ENCODE results near the gene SLC13A5. TPM values are rescaled to one million over a fixed set of nuclear protein-coding genes. Genes with fewer than 3 reads are reported as not detected.
A peak's percentile ranks its signal among the peaks of the same experiment; 100 is the strongest.

The SLC13A5 gene
- total RNA-seq, 1 donor from 2014 or later, result 0.48 TPM

DNA sequence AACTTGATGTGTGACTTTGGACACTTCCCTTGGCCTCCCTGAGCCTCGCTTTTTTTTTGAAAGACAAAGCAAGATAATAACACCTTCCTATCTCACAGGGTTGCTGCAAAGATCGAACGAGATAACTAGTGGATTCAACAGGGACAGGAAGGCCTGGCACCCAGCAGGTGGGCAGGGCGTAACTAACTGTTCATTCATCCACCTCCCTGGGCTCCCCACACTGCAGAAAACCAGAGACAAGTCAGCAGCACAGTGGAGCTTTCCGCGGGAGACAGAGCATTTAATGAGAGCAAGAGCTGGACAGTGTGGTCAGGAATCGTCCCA, 28.7 kb downstream of the SLC13A5 start:
- DNase-seq (ENCODE audit: low spot score), result no peak

DNA sequence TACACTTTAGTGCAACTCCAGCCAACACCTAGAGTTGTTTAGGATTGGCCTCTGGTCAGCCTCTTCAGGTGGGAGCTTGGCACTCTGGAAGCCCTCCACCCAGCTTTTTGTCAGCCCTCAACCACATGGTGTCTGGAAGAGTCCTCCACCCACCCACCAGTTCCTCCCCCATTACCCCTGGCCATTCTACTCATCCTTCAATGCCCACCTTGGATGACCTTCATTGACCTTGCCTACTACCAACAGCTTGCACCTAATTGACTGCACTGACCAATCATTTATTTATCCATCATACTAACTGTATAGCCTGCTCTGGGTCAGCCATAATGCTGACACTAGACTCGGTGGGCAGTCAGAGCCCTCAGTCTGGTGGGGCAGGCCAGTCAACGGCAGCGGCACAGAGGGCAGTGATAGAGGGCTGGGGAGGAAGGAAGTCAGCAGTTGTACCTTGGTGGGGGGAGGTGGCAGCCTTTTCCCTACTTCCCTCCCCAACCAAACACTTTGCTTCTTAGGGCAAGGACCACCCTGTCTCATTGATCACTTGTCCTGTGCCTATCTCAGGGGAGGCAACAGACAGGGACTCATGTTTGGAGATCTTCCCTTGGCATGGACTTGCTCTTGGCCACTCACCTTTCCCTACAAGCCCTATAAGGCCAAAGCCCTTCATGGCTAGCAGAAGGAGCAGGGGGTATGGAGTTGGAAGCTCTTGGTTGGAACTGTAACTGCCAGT, 29.3 kb downstream of the SLC13A5 start:
- DNase-seq (ENCODE audit: low spot score), result no peak

DNA sequence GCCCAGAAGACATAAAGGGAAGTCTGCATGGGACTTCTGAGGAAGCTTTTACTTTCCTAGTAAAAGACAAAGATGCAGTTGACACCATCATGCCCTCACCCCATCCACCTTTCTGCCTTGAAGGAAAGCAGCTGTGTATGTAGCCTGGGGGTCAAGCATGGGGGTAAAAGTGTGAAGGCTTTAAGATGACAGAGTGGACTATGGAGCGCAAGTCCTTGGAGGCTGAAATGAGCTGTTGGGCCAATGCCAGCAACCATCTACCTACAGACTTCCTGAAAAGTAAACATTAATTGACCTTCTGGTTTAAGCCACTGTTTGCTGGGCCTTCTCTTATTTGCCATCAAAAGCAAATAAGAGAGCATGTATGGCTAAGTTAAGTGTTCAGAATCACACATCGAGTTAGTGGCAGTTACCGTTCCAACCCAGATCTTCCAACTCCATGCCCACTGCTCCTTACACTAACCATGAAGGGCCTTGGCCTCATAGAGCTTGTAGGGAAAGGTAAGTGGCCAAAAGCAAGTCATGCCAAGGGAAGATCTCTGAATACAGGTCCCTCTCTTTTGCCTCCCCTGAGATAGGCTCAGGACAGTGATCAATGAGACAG, 30.0 kb downstream of the SLC13A5 start:
- DNase-seq (ENCODE audit: low spot score), result no peak

DNA sequence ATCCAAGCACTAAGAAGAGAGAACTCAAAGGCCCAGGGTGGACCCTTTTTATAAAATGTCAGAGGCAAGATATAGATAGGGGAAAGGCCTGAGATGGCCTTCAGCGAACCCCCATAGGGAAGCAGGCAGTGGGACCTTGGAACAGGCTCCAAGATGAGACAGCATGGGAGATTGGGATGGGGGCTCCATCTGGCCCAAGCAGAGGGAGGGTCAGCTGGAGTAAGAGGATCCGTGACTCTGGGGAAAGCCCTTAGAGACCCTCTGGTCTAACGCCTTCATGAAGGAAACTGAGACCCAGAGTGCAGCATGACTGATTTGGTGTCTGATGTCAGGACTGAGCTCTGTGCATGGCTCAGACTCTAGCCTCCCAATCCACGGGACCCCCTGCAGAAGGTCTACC, 30.8 kb downstream of the SLC13A5 start:
- DNase-seq (ENCODE audit: low spot score), result no peak

DNA sequence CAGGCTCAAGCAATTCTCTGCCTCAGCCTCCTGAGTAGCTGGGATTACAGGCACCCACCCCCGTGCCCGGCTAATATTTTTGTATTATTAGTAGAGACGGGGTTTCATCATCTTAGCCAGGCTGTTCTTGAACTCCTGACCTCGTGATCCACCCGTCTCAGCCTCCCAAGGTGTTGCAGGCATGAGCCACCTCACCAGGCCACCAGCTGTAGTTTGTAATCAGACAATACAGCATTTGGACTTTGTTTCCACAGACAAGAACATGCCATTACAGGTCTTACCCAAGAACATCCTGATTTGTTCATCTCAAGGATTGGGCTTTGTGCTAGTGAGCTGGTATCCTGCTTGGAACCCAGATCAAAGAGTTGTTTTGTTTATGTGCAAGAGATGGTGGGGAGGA, 31.5 kb downstream of the SLC13A5 start:
- DNase-seq (ENCODE audit: low spot score), result no peak

DNA sequence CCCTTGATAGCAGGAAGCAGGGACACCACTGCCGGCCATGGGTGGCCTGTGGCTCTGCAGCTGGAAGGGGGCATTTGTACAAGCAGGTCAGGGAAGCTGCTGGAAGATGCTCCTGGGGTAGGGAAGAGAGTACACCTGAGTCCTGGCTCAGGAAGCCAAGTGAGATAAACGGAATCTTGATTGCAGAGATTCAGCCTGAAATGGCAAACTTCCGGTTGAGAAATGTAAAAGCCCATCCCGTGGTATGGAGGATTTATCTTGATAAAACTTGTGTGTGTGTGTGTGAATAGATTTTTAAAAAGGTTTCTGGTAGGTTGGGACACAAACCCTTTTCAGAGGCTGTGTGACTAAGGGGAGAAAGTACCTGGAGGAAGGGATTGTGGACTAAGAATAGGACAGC, 32.0 kb downstream of the SLC13A5 start:
- no peak for DNase-seq (ENCODE audit: low spot score)

DNA sequence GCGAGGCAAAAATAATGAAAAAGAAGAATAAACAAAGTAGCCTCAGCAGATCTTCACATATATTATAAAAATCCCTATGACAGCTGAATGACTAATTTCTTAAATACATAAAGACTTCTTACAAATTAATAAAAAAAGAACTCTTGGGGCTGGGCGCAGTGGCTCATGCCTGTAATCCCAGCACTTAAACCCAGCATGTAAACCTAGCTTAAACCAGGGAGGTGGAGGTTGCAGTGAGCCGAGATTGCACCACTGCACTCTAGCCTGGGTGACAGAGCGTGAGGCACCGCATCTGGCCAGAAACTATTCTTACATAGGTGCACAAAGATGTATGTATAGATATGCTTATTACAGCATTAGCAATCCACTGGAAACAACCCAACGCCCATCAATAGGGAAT, 33.9 kb downstream of the SLC13A5 start:
- no peak for DNase-seq (ENCODE audit: low spot score)

DNA sequence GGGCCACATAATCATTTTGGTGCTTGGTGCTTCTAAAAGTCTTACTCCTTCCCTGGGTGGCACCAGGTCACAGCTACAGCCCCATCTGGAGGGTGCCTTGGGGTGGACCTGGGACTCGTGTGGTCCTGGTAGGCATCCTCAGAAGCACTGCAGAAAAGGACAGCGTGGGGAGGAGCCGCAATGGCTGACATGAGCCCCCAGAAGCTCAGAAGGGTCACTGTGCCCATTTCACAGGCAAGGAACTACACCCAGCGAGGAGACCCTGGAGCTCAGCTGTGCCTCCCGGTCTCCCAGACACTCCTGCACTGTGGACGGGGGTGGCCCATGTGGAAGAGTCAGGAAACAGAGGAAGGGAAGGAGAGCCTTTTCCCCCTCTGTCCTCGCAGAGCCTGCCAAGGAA, 35.2 kb downstream of the SLC13A5 start:
- DNase-seq (ENCODE audit: low spot score), result no peak

DNA sequence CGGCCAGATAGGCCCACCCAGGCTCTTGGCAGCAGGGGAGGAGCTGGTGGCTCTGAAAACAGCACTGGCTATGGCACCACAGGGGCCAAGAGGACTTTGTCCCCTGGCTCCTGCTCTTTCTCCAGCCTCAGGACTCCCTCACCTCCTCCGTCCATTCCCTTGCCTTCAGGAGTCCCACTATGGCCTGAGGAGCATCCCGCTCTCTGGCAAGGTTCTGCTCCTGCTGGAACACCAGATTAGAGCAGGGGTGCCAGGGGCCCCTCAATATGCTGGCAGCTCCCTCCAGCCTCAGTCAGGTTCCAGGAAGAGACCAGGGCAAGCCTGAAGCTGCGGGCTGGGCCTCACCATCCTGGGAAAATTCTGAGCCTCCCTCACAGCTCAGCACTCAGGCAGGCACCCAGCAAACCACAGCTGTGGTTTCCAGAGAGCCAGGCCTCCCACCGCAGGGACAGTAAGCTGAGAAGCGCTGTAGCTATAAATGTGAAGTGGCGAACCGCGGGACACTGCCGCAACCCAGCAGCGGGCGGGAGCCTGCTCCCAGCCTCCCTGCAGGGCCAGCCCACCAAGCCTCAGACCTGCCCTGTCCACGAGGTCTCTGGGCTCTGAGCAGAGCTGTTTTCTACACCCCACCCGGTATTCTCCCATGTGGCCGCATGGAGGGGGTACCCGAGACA, 35.9 kb downstream of the SLC13A5 start:
- no peak for DNase-seq (ENCODE audit: low spot score)

DNA sequence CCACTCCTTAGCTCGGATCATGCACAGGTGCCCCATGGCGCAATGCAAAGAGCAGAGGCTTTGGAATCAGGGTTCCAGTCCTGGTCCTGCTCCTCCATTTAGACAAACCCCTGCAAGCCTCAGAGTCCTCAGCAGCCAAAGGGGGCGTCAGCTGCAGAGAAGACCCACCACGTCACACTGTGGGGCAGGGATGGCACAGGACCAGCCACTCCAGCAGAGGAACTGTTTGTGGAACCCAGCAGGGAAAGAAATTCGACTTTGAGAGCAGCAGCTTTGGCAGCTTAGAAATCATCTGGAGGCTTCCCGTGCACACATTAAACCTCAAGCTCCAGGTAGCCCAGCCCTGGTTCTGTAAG, 36.4 kb downstream of the SLC13A5 start:
- DNase-seq (ENCODE audit: low spot score), result no peak

DNA sequence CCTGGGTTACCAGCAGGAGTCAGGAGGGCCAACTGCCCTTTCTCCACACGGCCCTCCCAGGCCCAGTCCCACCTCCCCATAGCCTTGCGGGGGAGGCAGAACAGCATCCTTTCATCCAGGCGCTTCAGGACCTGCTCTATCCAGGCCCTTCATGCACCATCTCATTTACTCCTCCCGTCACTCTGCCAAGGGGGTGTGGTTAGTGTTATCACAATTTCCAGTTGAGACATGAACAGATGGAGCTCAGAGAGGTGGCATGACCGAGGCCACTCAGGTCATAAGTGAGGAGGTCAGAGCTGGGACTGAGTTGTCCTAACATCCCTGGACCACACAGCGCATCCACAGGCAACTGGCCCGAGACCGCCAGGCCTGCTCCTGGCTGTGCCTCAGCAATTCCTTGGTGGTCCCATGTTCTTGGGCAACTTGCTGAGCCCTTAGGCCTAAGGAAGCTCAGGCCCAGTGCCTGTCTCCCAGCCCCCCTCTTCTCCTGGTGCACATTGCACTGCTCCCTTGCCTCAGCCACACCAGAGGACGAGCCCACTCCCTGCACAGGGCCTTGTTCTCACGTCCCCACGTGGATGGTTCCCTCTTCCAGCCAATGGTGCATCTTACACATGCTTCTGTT, 37.9 kb downstream of the SLC13A5 start:
- no peak for DNase-seq (ENCODE audit: low spot score)

DNA sequence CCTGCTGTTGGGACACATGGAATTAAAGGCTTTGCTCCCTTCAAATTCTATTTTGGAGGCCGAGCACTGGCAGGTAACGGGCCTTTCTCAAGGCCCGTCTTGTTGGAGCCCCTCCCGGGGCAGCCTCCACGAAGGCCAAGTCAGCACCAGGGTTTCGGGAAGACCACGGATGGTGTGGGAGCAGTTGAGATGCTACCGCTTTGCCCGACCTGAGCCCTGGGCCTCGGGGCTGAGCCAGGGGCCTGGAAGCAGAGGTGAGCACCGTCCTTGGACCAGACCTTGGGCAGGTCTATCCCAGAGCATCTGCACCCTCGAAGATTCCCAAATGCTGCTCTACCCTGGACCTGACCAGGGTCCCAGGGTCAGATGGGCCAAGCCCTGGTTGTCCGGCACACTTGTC, 38.6 kb downstream of the SLC13A5 start:
- DNase-seq (ENCODE audit: low spot score), result no peak

DNA sequence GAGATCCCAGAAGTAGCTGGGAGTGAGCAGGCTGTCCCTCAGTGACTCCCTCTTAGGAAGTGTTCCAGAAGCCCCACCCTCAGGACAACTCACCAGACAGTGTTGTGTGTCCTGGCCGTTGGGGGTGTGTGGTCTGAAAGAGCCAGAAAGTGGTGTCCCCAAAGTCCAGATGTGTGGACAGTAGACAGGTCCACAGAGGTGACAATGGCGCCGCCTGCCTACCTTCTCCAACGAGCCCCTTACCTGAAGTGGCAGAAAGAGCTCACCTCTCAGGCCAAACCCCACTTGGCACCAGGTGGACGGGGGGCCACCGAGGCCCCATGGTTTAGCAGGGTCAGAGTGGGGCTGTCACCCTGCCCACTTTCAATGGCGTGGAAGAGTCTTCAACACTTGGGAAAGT, 41.7 kb downstream of the SLC13A5 start:
- DNase-seq (ENCODE audit: low spot score), result peak; percentile 88

DNA sequence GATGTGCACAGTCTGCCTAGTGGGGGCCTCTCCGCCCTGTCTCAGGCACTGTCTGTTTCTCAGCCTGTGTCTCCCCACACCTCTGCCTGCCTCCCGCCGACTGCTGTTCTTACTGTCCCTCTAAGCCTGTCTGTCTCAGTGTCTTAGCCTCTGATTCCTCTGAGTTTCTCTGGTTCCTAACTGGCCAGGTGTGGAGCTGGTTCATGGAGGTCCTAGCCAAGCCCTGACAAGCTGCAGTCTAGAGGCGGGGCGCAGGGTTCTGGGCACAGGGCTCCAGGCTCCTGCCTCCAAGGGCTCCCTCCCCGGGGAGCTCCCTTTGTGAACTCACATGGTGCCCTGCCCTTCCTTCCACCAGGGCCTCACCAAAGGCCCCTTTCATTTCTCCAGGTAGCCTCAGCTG, 42.2 kb downstream of the SLC13A5 start:
- peak; percentile 75 for DNase-seq (ENCODE audit: low spot score)

DNA sequence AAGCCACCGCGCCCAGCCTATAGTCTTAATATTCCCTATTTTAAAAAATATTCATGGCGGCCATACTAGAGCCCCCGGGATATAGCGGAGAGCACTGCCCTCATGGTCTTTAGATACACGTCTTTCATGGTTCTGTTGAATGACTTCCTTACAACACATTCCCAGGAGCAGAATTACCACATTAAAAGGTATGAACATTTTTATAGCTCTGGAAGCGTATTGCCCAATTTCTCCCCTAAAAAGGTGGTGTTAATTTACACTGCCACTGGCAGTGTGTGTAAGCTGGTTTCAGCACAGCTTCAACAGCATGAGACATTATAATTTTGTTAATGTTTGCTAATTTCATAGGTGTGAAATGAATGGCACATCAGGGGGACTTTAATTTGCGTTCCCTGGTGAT, 42.6 kb downstream of the SLC13A5 start:
- no peak for DNase-seq (ENCODE audit: low spot score)

DNA sequence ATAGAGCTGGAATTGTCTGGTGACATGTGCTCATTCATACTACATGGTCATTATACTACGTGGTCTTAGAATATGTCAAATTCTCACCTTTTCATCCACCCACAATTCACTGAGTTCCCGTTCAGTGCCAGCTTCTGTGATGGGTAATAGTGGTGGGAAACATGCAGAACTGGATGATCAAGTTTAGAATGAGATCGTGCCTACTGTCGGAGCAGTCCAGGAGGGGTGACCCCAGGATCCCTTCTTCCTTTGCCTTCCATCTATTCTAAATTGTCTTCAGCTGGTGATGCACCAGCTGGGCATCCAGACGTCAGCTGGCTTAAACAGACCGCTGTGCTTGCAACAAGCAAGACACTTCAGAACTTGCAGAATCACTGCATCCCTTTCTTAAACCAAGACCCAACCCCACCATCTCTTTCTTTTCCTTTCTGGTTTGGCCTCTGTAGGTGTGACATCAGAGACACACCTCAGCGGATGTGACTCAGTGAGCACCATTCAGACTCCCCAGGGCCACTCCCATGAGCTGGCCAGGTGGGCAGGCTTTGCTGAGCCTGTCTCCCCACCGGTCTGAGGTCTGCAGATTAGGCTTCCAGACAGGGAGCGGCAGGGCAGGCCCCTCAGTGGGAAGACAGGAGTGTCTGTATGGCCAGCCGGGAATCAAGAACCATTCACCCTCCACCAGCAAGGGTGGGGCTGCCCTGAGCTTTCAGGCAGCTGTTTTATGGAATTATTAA, 43.5 kb downstream of the SLC13A5 start:
- DNase-seq (ENCODE audit: low spot score), result peak; percentile 71

DNA sequence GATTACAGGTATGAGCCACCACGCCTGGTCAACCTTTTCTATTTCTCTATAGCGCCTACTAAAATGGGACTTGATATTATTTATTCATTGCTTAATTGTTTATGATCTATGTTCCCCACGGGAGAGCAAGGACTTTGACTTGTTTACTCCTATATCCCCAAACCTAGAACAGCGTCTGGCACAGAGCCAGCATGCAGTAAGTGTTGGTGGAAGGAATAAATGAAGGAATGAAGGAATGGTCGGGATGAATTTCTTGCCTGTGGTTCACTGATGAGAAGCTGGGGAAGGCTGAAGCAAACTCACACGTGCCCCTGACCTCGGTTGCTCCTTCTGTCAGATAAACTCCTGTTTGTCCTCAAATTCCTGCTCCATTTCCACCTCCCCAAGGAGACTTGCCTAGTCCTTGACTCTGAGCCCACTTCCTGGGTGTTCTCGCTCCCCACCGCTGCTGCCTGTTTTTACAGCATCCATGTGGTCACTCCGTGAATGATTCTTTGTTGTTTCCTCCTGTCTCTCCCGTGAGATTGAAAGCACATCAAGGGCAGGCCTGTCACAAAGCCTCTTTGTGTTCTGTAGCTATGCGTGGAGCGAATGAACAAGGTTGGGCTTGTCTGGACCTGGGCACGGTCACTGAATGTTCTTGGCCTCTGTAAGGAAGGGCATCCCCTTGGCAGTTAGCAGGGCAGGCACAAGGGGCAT, 44.3 kb downstream of the SLC13A5 start:
- peak; percentile 51 for DNase-seq (ENCODE audit: low spot score)

DNA sequence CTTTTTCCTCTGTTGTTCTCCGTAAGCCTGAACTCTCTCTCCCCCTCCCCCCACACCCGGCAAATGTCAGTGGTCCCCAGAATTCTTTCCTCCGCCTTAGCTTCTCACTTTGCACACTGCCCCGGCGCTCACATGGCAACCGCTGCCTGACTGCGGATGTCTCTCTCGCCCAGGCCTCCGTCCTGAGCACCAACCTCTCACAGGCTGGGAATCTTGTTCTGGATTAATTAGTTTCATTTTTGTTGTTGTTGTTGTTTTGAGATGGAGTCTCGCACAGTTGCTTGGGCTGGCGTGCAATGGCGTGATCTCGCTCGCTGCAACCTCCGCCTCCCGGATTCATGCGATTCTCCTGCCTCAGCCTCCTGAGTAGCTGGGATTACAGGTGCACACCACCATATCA, 45.0 kb downstream of the SLC13A5 start:
- DNase-seq (ENCODE audit: low spot score), result peak; percentile 83

DNA sequence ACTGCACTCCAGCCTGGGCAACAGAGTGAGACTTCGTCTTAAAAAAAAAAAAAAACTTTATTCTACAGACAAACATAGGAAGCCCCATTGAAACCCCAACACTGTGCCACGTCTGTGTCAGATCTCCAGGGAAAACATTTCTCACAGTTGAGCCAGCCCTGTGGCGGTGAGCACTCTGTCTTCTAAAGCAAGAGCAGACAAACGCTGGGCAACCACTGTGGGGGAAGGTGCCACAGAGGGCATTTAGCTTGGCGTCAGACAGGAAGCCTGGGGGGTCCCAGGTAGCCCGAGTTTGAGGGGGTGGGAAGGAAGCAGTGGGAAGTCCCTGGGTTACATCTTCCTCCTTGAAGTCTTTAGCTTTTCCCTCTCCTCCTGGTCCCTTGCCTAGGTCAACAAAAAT, 45.7 kb downstream of the SLC13A5 start:
- DNase-seq (ENCODE audit: low spot score), result peak; percentile 79

DNA sequence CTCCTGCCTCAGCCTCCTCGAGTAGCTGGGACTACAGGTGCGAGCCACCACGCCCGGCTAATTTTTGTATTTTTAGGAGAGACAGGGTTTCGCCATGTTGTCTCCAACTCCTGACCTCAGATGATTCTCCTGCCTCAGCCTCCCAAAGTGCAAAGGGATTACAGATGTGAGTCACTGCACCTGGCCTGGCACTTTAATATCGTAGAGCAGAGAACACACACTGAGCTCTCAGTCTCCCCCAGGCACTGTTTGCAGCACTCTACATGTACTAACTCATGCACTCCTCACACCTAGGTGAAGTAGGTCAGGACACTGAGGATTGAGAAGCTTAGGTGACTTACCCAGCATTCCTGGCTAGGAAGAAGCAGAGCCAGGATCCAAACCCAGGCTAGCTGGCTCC, 46.6 kb downstream of the SLC13A5 start:
- peak; percentile 57 for DNase-seq (ENCODE audit: low spot score)

DNA sequence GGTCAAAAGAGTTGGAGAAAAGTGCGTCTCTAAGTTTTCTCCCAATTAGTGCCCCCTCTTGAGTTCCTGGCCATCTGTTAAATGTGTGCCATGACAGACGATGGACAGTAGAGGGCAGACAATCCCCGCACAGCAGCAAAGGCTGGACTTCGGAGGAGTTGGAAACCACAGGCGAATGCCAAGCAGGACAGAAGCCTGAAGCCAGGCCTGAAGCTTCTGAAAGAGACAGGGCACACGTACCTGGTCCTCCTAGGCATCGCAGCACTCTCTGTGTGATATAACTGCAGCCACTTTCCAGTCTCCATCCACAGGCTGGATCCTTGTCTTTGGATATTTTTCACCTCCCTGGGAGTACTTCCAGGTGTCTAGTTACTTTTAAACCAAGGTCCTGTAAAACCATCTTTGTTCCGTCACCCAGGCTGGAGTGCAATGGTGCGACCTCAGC, 47.1 kb downstream of the SLC13A5 start:
- DNase-seq (ENCODE audit: low spot score), result peak; percentile 89
